NCI-H526 treated with DMSO at 0.1 percent for 48 hours (cell line): ENCODE measurements around the gene PCNT.
"Not testable (repeated sequence)": the region's sequence is repeated elsewhere in the genome, so short reads cannot be mapped to it uniquely, and the experiment has no call there.

Experiments
- DNase-seq: peaks from one replicate; lab custom pipeline; 2025; lab: John Stamatoyannopoulos, UW

PCNT gene

GRCh38 chr21:46427516-46427915, 103.6 kb downstream of the PCNT start:
- no peak for DNase-seq

GRCh38 chr21:46428286-46428685, 104.3 kb downstream of the PCNT start:
- no peak for DNase-seq

- no peak for DNase-seq
Measured at GRCh38 chr21:46428987-46429710, 105.2 kb downstream of the PCNT start.

- no peak for DNase-seq
Measured at GRCh38 chr21:46429754-46430681, 106.1 kb downstream of the PCNT start.

GRCh38 chr21:46431448-46431847, 107.5 kb downstream of the PCNT start:
- no peak for DNase-seq

- DNase-seq, result no peak
Measured at GRCh38 chr21:46431884-46432488, 108.0 kb downstream of the PCNT start.

GRCh38 chr21:46433116-46433515, 109.2 kb downstream of the PCNT start:
- not testable (repeated sequence) for DNase-seq

- no peak for DNase-seq
Measured at GRCh38 chr21:46434322-46434958, 110.5 kb downstream of the PCNT start.

- DNase-seq, result no peak
Measured at GRCh38 chr21:46435786-46436227, 111.9 kb downstream of the PCNT start.

GRCh38 chr21:46436621-46437020, 112.7 kb downstream of the PCNT start:
- DNase-seq, result no peak

GRCh38 chr21:46437096-46437498, 113.1 kb downstream of the PCNT start:
- DNase-seq, result no peak

- DNase-seq, result no peak
Measured at GRCh38 chr21:46437511-46437910, 113.6 kb downstream of the PCNT start.

GRCh38 chr21:46438241-46438640, 114.3 kb downstream of the PCNT start:
- no peak for DNase-seq

- no peak for DNase-seq
Measured at GRCh38 chr21:46439906-46440305, 116.0 kb downstream of the PCNT start.

GRCh38 chr21:46441331-46441730, 117.4 kb downstream of the PCNT start:
- no peak for DNase-seq

GRCh38 chr21:46441961-46442498, 118.1 kb downstream of the PCNT start:
- no peak for DNase-seq

GRCh38 chr21:46442938-46443337, 119.0 kb downstream of the PCNT start:
- DNase-seq, result no peak

GRCh38 chr21:46443910-46444309, 120.0 kb downstream of the PCNT start:
- no peak for DNase-seq

- DNase-seq, result no peak
Measured at GRCh38 chr21:46448108-46448507, 124.2 kb downstream of the PCNT start.

GRCh38 chr21:46448855-46449254, 124.9 kb downstream of the PCNT start:
- DNase-seq, result not testable (repeated sequence)

- no peak for DNase-seq
Measured at GRCh38 chr21:46452710-46453109, 128.8 kb downstream of the PCNT start.

- DNase-seq, result no peak
Measured at GRCh38 chr21:46454142-46454541, 130.2 kb downstream of the PCNT start.
